ENCODE measurements around the gene WDR6. TPM values are rescaled to one million over a fixed set of nuclear protein-coding genes. Genes with fewer than 3 reads are reported as not detected.

The WDR6 gene
- total RNA-seq, 1 donor from 2014 or later: 115 TPM

- DNase-seq (ENCODE audit: low spot score in 2 of 2): no peak
Observed at GRCh38 chr3:49013113-49013737, 6.0 kb downstream of the WDR6 start.

GRCh38 chr3:49013738-49014660 lies 6.8 kb downstream of the WDR6 start:
- H3K9me3 ChIP-seq: no peaks in the 10 kb centered on the region
- peaks cover 43 to 51% of the 10 kb centered on the region in 2 donors for H3K36me3 ChIP-seq
- no peak for DNase-seq (ENCODE audit: low spot score in 2 of 2)
- no peaks in the 10 kb centered on the region for H3K27me3 ChIP-seq
- H3K27ac ChIP-seq: no peak overlapping the region
- H3K4me3 ChIP-seq: no peak overlapping the region
- peak in 2 of 3 experiments; percentile 17 to 33 for TF ChIP-seq CTCF (IDR thresholded peaks at IDR 0.05)
- intact Hi-C loops (cut with DNase I): no loop called here
- peaks cover 4 to 9% of the 10 kb centered on the region in 2 donors for H3K4me1 ChIP-seq

More at GRCh38 chr3:49013113-49013737, 6.0 kb downstream of the WDR6 start:
- H3K9me3 ChIP-seq: no peaks in the 10 kb centered on the region
- H3K4me3 ChIP-seq: no peak overlapping the region
- no peak overlapping the region for H3K27ac ChIP-seq
- TF ChIP-seq CTCF (IDR thresholded peaks at IDR 0.05): no peak
- H3K4me1 ChIP-seq: peaks cover 4 to 10% of the 10 kb centered on the region in 2 donors
- H3K36me3 ChIP-seq: peaks cover 43 to 51% of the 10 kb centered on the region in 2 donors
- no peaks in the 10 kb centered on the region for H3K27me3 ChIP-seq
- intact Hi-C loops (cut with DNase I): no loop called here

- H3K27ac ChIP-seq: no peak overlapping the region
- peaks cover 6 to 16% of the 10 kb centered on the region in 2 donors for H3K4me1 ChIP-seq
- no peak for TF ChIP-seq CTCF (IDR thresholded peaks at IDR 0.05)
- no peaks in the 10 kb centered on the region for H3K9me3 ChIP-seq
- intact Hi-C loops (cut with DNase I): no loop called here
- peaks cover 43 to 51% of the 10 kb centered on the region in 2 donors for H3K36me3 ChIP-seq
- DNase-seq (ENCODE audit: low spot score in 2 of 2): no peak
- no peaks in the 10 kb centered on the region for H3K27me3 ChIP-seq
- no peak overlapping the region for H3K4me3 ChIP-seq
Observed at GRCh38 chr3:49015072-49015471, 7.9 kb downstream of the WDR6 start.

- H3K27me3 ChIP-seq: no peaks in the 10 kb centered on the region
- TF ChIP-seq CTCF (IDR thresholded peaks at IDR 0.05): no peak
- DNase-seq (ENCODE audit: low spot score in 2 of 2): no peak
- H3K4me3 ChIP-seq: no peak overlapping the region
- peaks cover 10 to 21% of the 10 kb centered on the region in 2 donors for H3K4me1 ChIP-seq
- peaks cover 43 to 51% of the 10 kb centered on the region in 2 donors for H3K36me3 ChIP-seq
- intact Hi-C loops (cut with DNase I): no loop called here
- H3K27ac ChIP-seq: no peak overlapping the region
- H3K9me3 ChIP-seq: no peaks in the 10 kb centered on the region
Observed at GRCh38 chr3:49015765-49016164, 8.6 kb downstream of the WDR6 start.

- H3K9me3 ChIP-seq: no peaks in the 10 kb centered on the region
- intact Hi-C loops (cut with DNase I): no loop called here
- no peak overlapping the region for H3K27ac ChIP-seq
- TF ChIP-seq CTCF (IDR thresholded peaks at IDR 0.05): no peak
- no peak for DNase-seq (ENCODE audit: low spot score in 2 of 2)
- H3K36me3 ChIP-seq: peaks cover 43 to 46% of the 10 kb centered on the region in 2 donors
- peak overlapping the region in 1 of 2 donors; percentile 88 for H3K4me3 ChIP-seq
- peaks cover 10 to 21% of the 10 kb centered on the region in 2 donors for H3K4me1 ChIP-seq
- H3K27me3 ChIP-seq: no peaks in the 10 kb centered on the region
Observed at GRCh38 chr3:49016414-49017228, 9.4 kb downstream of the WDR6 start.
